ENCODE data around the gene UTY. TPM values are rescaled to one million over a fixed set of nuclear protein-coding genes. Genes with fewer than 3 reads are reported as not detected.

UTY gene
- total RNA-seq, 1 experiment from 2014 or later, result not detected

GRCh38 chrY:13451572-13451971 lies 28.3 kb downstream of the UTY start:
- ChIA-PET POLR2A (ENCODE audit: unreplicated experiment) (no interaction called here), CTCF (no interaction called here)
- Histone ChIP-seq H3F3A (ENCODE audit: low read length, unreplicated experiment) (no peaks in the 10 kb centered on the region), H3K9ac (ENCODE audit: low read length) (no peak overlapping the region), H4K20me1 (ENCODE audit: low read length) (no peaks in the 10 kb centered on the region), H3K79me2 (ENCODE audit: low read length) (no peaks in the 10 kb centered on the region), H3K4me1 (ENCODE audit: insufficient read depth, low read length) (no peaks in the 10 kb centered on the region), H3K9me3 (ENCODE audit: low read length) (no peaks in the 10 kb centered on the region), H2AFZ (ENCODE audit: low read length) (no peak overlapping the region), H3K4me2 (ENCODE audit: low read length) (no peak overlapping the region), H3K9me2 (replicated peaks; ENCODE audit: low read length) (no peaks in the 10 kb centered on the region), H3K27ac (ENCODE audit: low read length) (no peak overlapping the region), H3K4me3 (ENCODE audit: low read length) (no peak overlapping the region), H3K27me3 (ENCODE audit: low read length) (no peaks in the 10 kb centered on the region), H3K36me3 (ENCODE audit: low read depth, low read length) (no peaks in the 10 kb centered on the region)
- DNase-seq (no peak), ATAC-seq (no peak)
- TF ChIP-seq EZH2phosphoT487 (IDR thresholded peaks at IDR 0.05; ENCODE audit: borderline replicate concordance, low read length) (no peak), CTCF (conservative IDR thresholded peaks at IDR 0.05; ENCODE audit: low read depth, low read length) (no peak), EZH2 (IDR thresholded peaks at IDR 0.05; ENCODE audit: low read length, unreplicated experiment) (no peak)
- intact Hi-C loops (cut with micrococcal nuclease), result no loop called here
- no TSS peak for BruUV-seq (replicated peaks)

GRCh38 chrY:13450596-13451130 lies 29.2 kb downstream of the UTY start:
- no peak overlapping the region for H3K27ac ChIP-seq (ENCODE audit: low read length)
- intact Hi-C loops (cut with micrococcal nuclease), result no loop called here
- no peaks in the 10 kb centered on the region for H3K9me3 ChIP-seq (ENCODE audit: low read length)
- no peak overlapping the region for H2AFZ ChIP-seq (ENCODE audit: low read length)
- no peak overlapping the region for H3K4me3 ChIP-seq (ENCODE audit: low read length)
- H3K9ac ChIP-seq (ENCODE audit: low read length), result no peak overlapping the region
- ATAC-seq (no peak), DNase-seq (no peak)
- TF ChIP-seq EZH2phosphoT487 (IDR thresholded peaks at IDR 0.05; ENCODE audit: borderline replicate concordance, low read length), result no peak
- TF ChIP-seq EZH2 (IDR thresholded peaks at IDR 0.05; ENCODE audit: low read length, unreplicated experiment), result no peak
- TF ChIP-seq CTCF (conservative IDR thresholded peaks at IDR 0.05; ENCODE audit: low read depth, low read length), result no peak
- no peaks in the 10 kb centered on the region for H3F3A ChIP-seq (ENCODE audit: low read length, unreplicated experiment)
- no peaks in the 10 kb centered on the region for H3K79me2 ChIP-seq (ENCODE audit: low read length)
- no peaks in the 10 kb centered on the region for H3K4me1 ChIP-seq (ENCODE audit: insufficient read depth, low read length)
- H3K4me2 ChIP-seq (ENCODE audit: low read length), result no peak overlapping the region
- H3K27me3 ChIP-seq (ENCODE audit: low read length), result no peaks in the 10 kb centered on the region
- H3K36me3 ChIP-seq (ENCODE audit: low read depth, low read length), result no peaks in the 10 kb centered on the region
- ChIA-PET CTCF (no interaction called here), POLR2A (ENCODE audit: unreplicated experiment) (no interaction called here)
- no TSS peak for BruUV-seq (replicated peaks)
- no peaks in the 10 kb centered on the region for H4K20me1 ChIP-seq (ENCODE audit: low read length)
- H3K9me2 ChIP-seq (replicated peaks; ENCODE audit: low read length), result no peaks in the 10 kb centered on the region

GRCh38 chrY:13445566-13445965 lies 34.3 kb downstream of the UTY start:
- Histone ChIP-seq H3K79me2 (ENCODE audit: low read length) (no peaks in the 10 kb centered on the region), H4K20me1 (ENCODE audit: low read length) (no peaks in the 10 kb centered on the region), H3F3A (ENCODE audit: low read length, unreplicated experiment) (no peaks in the 10 kb centered on the region), H3K9me2 (replicated peaks; ENCODE audit: low read length) (no peaks in the 10 kb centered on the region), H3K36me3 (ENCODE audit: low read depth, low read length) (no peaks in the 10 kb centered on the region), H3K4me1 (ENCODE audit: insufficient read depth, low read length) (no peaks in the 10 kb centered on the region), H3K27me3 (ENCODE audit: low read length) (no peaks in the 10 kb centered on the region), H3K9ac (ENCODE audit: low read length) (no peak overlapping the region), H3K4me3 (ENCODE audit: low read length) (no peak overlapping the region), H2AFZ (ENCODE audit: low read length) (no peak overlapping the region), H3K4me2 (ENCODE audit: low read length) (no peak overlapping the region), H3K27ac (ENCODE audit: low read length) (no peak overlapping the region), H3K9me3 (ENCODE audit: low read length) (no peaks in the 10 kb centered on the region)
- ATAC-seq (no peak), DNase-seq (no peak)
- ChIA-PET POLR2A (ENCODE audit: unreplicated experiment) (no interaction called here), CTCF (no interaction called here)
- no peak for TF ChIP-seq EZH2phosphoT487 (IDR thresholded peaks at IDR 0.05; ENCODE audit: borderline replicate concordance, low read length)
- TF ChIP-seq EZH2 (IDR thresholded peaks at IDR 0.05; ENCODE audit: low read length, unreplicated experiment), result no peak
- no peak for TF ChIP-seq CTCF (conservative IDR thresholded peaks at IDR 0.05; ENCODE audit: low read depth, low read length)
- no TSS peak for BruUV-seq (replicated peaks)
- intact Hi-C loops (cut with micrococcal nuclease), result no loop called here

Measured in PC-3 (cell line).